Cardiac fibroblast (primary cell): ENCODE measurements around the gene KDM1A.
"Not testable (repeated sequence)": the region's sequence is repeated elsewhere in the genome, so short reads cannot be mapped to it uniquely, and the experiment has no call there.

Experiments used
- DNase-seq, 2 donors: peaks; one replicate each; pipeline versions ENCODE4 v3.0.0 to v3.0.0-alpha.2; 2010; ENCODE audit warnings: low read depth in 2 of 2
- H3K4me3 ChIP-seq, 2 donors: replicated peaks in 1 of 2; 1 replicate in 1 of 2; 2 replicates in 1 of 2; pipeline ENCODE4 v1.5.1; 2011; ENCODE audit warnings: low read depth in 2 of 2, low read length in 2 of 2, mild to moderate bottlenecking in 2 of 2, moderate library complexity in 1 of 2
- TF ChIP-seq, protein P1 (sequence below): IDR thresholded peaks from one replicate; pipeline ENCODE4 v1.5.1; 2011; ENCODE audit warnings: low read depth, mild to moderate bottlenecking, low read length, inconsistent platforms

Gene KDM1A

DNA sequence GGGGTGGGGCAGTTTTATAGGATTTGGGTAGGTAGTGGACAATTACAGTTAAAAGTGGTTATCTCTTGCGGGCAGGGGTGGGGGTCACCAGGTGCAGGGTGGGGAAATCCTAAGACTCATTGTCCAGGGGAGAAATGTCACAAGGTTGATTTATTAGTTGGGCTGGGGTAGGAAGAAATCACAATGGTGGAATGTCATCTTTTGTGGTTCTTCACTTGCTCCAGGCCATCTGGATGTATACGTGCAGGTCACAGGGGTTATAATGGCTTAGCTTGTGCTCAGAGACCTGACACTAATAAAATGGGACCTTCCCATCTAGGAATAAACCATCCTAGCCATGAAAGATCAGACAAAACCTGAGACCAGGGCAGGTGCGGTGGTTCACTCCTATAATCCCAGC is 15.2 kb upstream of the KDM1A start:
- DNase-seq = no peak
- H3K4me3 ChIP-seq = no peak overlapping the region

GRCh38 chr1:23004769-23005168 is 14.5 kb upstream of the KDM1A start:
- DNase-seq, H3K4me3 ChIP-seq: not testable (repeated sequence)

More for the DNA sequence above, 15.2 kb upstream of the KDM1A start:
- TF ChIP-seq, protein P1, sequence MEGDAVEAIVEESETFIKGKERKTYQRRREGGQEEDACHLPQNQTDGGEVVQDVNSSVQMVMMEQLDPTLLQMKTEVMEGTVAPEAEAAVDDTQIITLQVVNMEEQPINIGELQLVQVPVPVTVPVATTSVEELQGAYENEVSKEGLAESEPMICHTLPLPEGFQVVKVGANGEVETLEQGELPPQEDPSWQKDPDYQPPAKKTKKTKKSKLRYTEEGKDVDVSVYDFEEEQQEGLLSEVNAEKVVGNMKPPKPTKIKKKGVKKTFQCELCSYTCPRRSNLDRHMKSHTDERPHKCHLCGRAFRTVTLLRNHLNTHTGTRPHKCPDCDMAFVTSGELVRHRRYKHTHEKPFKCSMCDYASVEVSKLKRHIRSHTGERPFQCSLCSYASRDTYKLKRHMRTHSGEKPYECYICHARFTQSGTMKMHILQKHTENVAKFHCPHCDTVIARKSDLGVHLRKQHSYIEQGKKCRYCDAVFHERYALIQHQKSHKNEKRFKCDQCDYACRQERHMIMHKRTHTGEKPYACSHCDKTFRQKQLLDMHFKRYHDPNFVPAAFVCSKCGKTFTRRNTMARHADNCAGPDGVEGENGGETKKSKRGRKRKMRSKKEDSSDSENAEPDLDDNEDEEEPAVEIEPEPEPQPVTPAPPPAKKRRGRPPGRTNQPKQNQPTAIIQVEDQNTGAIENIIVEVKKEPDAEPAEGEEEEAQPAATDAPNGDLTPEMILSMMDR = no peak

- DNase-seq = no peak
- TF ChIP-seq, protein P1 = no peak
Measured at GRCh38 chr1:23007106-23007505, 12.2 kb upstream of the KDM1A start.

GRCh38 chr1:23008901-23009300 is 10.4 kb upstream of the KDM1A start:
- no peak overlapping the region for H3K4me3 ChIP-seq
- TF ChIP-seq, protein P1 = no peak
- no peak for DNase-seq

More at GRCh38 chr1:23007106-23007505, 12.2 kb upstream of the KDM1A start:
- no peak overlapping the region for H3K4me3 ChIP-seq

GRCh38 chr1:23010025-23010424 is 9.2 kb upstream of the KDM1A start:
- H3K4me3 ChIP-seq, DNase-seq: not testable (repeated sequence)

GRCh38 chr1:23013657-23014056 is 5.6 kb upstream of the KDM1A start:
- TF ChIP-seq, protein P1 = no peak
- H3K4me3 ChIP-seq = no peak overlapping the region
- DNase-seq = no peak

- H3K4me3 ChIP-seq = peak overlapping the region; percentile 87 to 88
- DNase-seq = no peak
- TF ChIP-seq, protein P1 = no peak
Measured at GRCh38 chr1:23018661-23019093, 591 bp upstream of the KDM1A start.

DNA sequence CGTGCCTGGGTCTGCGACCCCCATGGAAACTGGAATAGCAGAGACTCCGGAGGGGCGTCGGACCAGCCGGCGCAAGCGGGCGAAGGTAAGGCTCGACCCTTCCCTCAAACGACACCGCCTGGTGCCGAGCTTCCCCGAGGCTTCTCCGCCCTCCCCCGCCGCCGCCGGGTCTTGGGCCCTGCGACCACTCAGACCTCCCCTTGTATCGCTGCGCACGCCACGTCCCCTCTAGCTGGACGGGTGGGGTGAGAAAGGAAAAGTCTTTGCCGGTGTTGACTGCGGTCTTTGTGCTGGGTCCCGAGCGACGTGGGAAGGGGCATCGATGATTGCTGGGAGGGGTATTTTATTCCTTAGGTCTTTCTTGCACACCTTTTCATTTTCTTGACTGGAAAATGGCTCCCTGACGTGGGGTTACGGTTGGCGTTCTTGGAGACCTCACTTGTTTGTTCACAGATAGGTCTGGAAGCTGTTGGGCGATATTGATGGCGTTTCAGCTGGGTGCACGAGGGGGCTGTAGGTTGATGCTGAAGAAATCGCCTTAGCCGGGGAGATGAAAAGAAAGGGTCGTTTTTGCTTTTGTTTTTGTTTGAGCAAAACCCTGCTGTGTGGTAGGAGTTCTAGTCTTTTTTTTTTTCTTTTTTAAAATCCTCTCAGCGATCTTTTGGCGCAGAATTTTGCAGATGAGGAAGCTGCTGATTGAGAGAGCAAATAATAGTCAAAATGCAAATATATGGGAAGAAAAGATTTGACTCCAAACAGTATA is 776 bp downstream of the KDM1A start:
- TF ChIP-seq, protein P1 = no peak
- peak; percentile 49 for DNase-seq
- peak overlapping the region; percentile 87 to 88 for H3K4me3 ChIP-seq
